ENCODE results near the gene COP1.
"Not testable (repeated sequence)": the region's sequence is repeated elsewhere in the genome, so short reads cannot be mapped to it uniquely, and the experiment has no call there.

COP1 gene

GRCh38 chr1:176032040-176032645, 174.9 kb downstream of the COP1 start:
- DNase-seq, result no peak

- no peak for DNase-seq
Observed at GRCh38 chr1:176029609-176030008, 177.5 kb downstream of the COP1 start.

- DNase-seq, result no peak
Observed at GRCh38 chr1:176029155-176029554, 177.9 kb downstream of the COP1 start.

- not testable (repeated sequence) for DNase-seq
Observed at GRCh38 chr1:176027934-176028333, 179.2 kb downstream of the COP1 start.

GRCh38 chr1:176022574-176022973, 184.5 kb downstream of the COP1 start:
- no peak for DNase-seq

- no peak for DNase-seq
Observed at GRCh38 chr1:176017722-176018121, 189.4 kb downstream of the COP1 start.

GRCh38 chr1:176009951-176010350, 197.1 kb downstream of the COP1 start:
- DNase-seq, result no peak

GRCh38 chr1:176007756-176008389, 199.2 kb downstream of the COP1 start:
- DNase-seq, result not testable (repeated sequence)

GRCh38 chr1:175994660-175995059, 212.4 kb downstream of the COP1 start:
- DNase-seq, result not testable (repeated sequence)

- DNase-seq, result not testable (repeated sequence)
Observed at GRCh38 chr1:175992825-175993224, 214.3 kb downstream of the COP1 start.

GRCh38 chr1:175992202-175992601, 214.9 kb downstream of the COP1 start:
- DNase-seq, result not testable (repeated sequence)

GRCh38 chr1:175984813-175985212, 222.3 kb downstream of the COP1 start:
- DNase-seq, result no peak

GRCh38 chr1:175984057-175984812, 222.9 kb downstream of the COP1 start:
- DNase-seq, result no peak

- DNase-seq, result not testable (repeated sequence)
Observed at GRCh38 chr1:175983363-175983762, 223.7 kb downstream of the COP1 start.

- DNase-seq, result no peak
Observed at GRCh38 chr1:175981128-175981527, 226.0 kb downstream of the COP1 start.

- DNase-seq, result no peak
Observed at GRCh38 chr1:175978926-175979325, 228.2 kb downstream of the COP1 start.

GRCh38 chr1:175978476-175978875, 228.6 kb downstream of the COP1 start:
- DNase-seq, result no peak

GRCh38 chr1:175976865-175977642, 230.0 kb downstream of the COP1 start:
- DNase-seq, result no peak

- no peak for DNase-seq
Observed at GRCh38 chr1:175969231-175969630, 237.9 kb downstream of the COP1 start.

GRCh38 chr1:175968486-175969172, 238.5 kb downstream of the COP1 start:
- no peak for DNase-seq

GRCh38 chr1:175963740-175964139, 243.3 kb downstream of the COP1 start:
- no peak for DNase-seq

- no peak for DNase-seq
Observed at GRCh38 chr1:175960169-175960568, 246.9 kb downstream of the COP1 start.

- DNase-seq, result no peak
Observed at GRCh38 chr1:175951627-175952026, 255.5 kb downstream of the COP1 start.

Measured in NCI-H1417 treated with DMSO at 0.1 percent for 48 hours (cell line).